ENCODE measurements around the gene TCP11L2.
A peak's percentile ranks its signal among the peaks of the same experiment; 100 is the strongest.
"Not testable (repeated sequence)": the region's sequence is repeated elsewhere in the genome, so short reads cannot be mapped to it uniquely, and the experiment has no call there.

Gene TCP11L2

DNA sequence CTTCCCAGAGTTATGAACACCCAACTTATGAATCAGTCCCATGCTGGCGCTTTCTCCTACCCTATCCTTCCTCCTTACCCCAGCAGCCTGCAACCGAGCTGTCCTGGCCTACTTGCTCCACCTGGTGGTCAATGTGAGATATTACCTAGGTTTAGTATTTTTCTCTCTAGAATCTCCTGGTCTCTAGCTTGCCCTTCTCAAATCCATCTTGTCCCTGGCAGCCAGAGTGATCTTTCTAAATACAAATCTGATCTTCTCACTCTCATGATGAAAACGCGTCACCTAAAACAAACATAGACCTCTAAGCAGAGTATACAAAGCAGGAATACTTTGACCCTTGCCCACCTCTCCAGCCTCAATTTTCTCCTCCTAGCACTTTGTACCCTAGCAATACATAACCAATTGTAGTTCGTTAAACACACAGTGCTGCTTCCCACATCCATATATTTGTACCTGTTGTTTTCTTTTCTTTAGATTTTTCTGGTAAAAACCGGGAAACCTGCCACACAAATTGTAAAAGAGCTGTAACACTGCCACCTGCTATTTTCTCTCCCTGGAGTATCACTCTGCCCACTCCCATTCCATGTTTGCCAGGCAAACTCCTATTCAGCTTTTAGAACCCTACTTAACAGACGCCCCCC is 20.0 kb upstream of the TCP11L2 start:
- DNase-seq (ENCODE audit: insufficient read length, low spot score) (peak; percentile 41), FAIRE-seq (no peak)

DNA sequence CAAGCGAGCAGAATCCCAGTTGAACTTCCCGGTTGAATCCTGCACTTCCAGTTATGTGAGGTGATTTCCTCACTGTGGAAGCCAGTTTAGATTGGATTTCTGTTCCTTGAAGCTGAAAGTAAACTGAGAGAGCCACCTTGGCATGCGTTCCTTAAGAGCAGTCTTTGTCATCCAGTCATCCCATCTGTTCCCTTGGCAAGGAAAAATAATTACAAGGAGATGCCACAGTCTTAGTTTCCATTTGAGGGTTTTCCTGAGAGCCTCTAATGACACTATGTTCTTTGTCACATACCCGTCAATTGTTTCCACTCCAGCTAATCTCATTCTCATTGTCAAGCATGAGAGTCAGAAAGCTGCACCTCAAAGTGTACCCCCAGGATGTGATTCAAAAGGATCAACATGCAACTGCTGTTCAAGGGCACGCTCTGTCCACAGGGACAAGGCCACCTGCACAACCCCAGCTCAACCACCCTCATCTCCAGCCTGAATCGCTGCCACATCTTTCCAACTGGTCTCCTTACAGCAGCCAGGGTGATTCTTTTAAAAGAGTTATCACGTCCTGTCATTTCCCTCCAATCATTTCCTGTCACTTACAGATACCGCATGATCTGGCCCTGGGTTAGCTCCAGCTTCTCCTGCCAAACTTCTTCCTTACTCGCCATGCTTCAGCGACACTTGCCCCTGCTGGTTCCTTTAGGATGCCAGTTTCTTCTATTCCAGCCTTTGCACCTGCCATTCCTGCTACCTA is 18.0 kb upstream of the TCP11L2 start:
- FAIRE-seq (no peak), DNase-seq (ENCODE audit: insufficient read length, low spot score) (no peak)

- FAIRE-seq, result no peak
- no peak for DNase-seq (ENCODE audit: insufficient read length, low spot score)
These were observed 16.6 kb upstream of the TCP11L2 start for GRCh38 chr12:106285982-106286381.

DNA sequence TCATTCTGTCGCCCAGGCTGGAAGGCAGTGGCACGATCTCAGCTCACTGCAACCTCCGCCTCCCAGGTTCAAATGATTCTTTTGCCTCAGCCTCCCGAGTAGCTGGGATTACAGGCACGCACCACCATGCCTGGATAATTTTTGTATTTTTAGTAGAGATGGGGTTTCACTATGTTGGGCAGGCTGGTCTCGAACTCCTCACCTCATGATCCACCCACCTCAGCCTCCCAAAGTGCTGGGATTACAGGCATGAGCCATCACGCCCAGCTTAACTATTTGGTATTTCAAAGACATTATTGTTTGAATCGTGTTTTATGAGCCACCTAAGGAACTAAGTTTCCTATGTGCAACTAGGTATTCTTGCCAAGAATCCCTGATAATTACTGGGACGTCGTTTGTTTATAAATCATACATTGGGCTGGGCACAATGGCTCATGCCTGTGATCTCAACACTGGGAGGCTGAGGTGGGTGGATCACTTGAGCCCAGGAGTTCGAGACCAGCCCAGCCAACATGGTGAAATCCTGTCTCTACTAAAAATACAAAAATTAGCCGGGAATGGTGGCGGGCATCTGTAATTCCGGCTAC is 15.9 kb upstream of the TCP11L2 start:
- DNase-seq (ENCODE audit: insufficient read length, low spot score); FAIRE-seq: not testable (repeated sequence)

DNA sequence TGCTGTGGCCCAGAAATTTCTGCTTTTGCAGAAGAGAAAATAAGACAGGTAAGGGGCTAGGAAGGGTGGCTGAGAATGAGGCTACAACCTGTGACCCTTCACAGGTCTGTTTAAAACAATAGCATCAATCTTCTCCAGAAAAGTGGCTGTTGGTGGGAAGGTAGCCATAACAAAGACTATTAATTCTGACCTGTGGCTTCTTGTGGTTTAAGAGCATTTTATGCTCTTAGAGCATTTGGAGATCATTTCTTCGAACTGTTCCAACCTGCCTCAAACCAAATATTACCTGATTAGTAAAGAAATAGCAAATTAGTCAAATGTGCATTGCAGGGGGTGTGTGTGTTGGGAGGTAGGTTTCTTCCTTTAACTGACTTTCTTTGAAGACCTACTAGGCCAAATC is 15.2 kb upstream of the TCP11L2 start:
- FAIRE-seq, result no peak
- DNase-seq (ENCODE audit: insufficient read length, low spot score), result no peak

GRCh38 chr12:106288101-106288493 is 14.4 kb upstream of the TCP11L2 start:
- FAIRE-seq (no peak), DNase-seq (ENCODE audit: insufficient read length, low spot score) (no peak)

DNA sequence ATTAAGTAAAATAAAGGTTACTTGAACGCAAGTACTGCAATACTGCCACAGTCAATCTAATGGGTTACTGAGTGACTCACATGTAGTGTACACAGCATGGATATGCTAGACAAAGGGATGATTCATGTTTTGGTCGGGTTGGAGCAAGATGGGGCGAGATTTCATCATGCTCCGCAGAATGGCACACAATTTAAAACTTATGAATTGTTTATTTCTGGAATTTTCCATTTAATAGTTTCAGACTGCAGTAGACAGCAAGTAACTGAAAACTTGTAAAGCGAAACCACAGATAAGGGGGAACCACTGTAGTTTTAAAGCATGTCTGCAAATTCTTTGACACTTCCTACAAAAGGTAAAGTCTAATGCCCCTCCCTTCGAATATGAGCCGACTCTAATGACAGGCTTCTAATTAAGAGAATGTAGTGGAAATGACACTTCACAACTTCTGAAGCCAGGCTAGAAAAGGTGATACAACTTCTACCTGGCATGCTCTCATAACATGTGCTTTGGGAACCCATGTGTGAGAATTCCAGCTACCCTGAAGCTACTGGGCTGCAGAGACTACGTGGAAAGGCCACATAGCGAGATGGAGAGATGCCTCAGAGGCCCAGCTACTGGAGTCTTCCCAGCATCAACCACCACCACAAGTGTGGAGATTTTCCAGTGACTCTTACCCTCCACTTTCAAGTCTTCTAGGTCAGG is 13.9 kb upstream of the TCP11L2 start:
- DNase-seq (ENCODE audit: insufficient read length, low spot score) (peak; percentile 29), FAIRE-seq (no peak)

GRCh38 chr12:106289196-106289681 is 13.3 kb upstream of the TCP11L2 start:
- DNase-seq (ENCODE audit: insufficient read length, low spot score) (no peak), FAIRE-seq (no peak)

GRCh38 chr12:106290666-106291065 is 11.9 kb upstream of the TCP11L2 start:
- DNase-seq (ENCODE audit: insufficient read length, low spot score) (no peak), FAIRE-seq (no peak)

DNA sequence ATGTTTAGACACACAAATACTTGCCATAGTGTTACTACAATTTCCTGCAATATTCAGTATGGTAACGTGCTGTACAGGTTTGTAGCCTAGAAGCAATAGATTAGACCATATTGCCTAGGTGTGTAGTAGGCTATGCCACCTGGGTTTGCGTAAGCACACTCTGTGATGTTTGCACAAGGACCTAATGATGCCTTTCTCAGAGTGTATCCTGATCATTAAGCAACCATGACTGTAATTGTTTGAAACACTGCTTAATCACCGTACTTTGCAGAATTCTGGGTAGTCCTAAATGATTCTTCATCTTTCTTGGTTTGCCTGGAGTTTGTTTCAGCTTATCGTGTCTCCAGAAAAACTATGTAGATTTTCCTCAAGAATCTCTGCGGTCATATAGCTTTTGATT is 11.2 kb upstream of the TCP11L2 start:
- FAIRE-seq, result no peak
- no peak for DNase-seq (ENCODE audit: insufficient read length, low spot score)

DNA sequence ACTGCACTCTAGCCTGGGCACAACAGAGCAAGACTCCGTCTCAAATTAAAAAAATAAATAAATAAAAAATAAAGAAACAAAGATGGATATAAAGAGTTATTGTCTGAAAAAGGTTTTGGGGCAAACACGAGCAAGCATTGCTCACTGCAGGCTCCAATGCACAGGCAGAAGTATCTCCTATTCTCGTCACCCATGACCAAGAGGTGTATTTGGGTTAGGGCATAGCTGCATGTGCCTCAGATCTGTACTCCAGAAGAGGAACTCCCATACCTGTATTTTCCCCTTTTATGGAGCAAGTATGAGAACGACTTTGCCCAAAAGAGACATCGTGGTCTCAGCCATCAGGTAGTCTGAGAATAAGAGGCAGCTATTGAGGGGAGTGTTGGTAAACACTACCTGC is 10.2 kb upstream of the TCP11L2 start:
- no peak for FAIRE-seq
- no peak for DNase-seq (ENCODE audit: insufficient read length, low spot score)

DNA sequence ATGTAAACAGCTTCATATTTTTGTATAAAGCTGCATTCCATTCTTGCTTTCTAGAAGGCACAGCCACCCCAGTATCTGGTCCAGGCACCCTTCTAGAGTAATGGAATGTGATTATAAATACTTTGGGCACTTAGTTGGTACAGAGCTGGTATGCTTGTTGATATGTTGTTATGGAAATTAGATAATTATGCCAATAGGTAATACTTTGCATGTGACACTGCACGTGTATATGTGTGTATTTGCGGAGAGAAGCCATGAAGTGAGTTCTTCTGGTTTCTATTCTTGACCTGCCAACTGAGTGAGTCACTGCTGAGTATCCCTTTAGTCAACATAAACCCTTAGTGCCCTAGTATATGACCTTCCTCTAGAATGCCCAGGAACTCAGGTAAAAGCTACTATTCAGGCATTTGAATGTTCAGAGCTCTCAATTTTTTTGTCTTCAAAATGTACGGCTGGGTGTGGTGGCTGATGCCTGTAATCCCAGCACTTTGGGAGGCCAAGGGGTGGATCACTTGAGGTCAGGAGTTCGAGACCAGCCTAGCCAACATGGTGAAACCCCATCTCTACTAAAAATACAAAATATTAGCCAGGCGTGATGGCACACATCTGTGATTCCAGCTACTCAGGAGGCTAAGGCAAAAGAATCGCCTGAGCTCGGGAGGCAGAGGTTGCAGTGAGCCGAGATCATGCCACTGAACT is 6.2 kb upstream of the TCP11L2 start:
- no peak for FAIRE-seq
- peak; percentile 25 for DNase-seq (ENCODE audit: insufficient read length, low spot score)

DNA sequence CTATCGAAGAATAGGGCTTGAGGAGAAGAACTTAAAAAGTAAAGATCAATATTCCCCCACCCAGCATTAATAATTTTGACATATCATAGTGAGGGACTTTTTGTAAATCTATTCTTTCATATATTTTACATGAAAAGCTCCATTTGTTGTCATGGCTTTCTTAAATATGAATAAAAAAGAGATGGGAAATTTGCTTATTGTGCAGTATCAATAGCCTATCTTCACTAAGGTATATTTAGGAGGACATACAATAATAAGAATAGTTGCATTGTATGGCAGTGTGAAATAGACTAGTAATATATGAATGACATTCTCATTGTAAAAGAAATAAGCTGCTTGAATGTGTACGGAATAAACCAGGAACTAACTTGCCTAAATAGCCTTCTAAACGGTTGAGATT is 5.5 kb upstream of the TCP11L2 start:
- DNase-seq (ENCODE audit: insufficient read length, low spot score), result no peak
- FAIRE-seq, result no peak

DNA sequence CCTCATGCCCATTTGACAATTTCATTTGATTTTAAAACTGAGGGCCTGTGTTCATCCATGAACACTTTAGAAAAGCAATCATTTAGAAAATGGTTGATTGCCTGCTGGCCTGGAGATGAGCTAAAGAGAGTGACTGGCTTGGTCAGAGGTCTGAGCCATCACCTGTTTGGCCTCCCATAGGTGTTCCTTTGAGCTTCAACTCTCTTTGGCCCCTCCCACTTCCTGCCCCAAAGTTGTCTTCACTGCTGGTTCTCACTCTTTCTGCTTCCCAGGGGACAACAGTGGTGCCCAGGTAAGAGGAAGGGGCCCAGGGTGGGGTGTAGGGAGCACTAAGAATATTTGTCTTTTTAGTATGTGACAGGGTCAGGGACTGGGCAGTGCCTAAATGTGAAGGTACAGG is 4.9 kb upstream of the TCP11L2 start:
- FAIRE-seq, result no peak
- no peak for DNase-seq (ENCODE audit: insufficient read length, low spot score)

- FAIRE-seq (no peak), DNase-seq (ENCODE audit: insufficient read length, low spot score) (no peak)
These were observed 3.2 kb upstream of the TCP11L2 start for GRCh38 chr12:106299202-106299774.

DNA sequence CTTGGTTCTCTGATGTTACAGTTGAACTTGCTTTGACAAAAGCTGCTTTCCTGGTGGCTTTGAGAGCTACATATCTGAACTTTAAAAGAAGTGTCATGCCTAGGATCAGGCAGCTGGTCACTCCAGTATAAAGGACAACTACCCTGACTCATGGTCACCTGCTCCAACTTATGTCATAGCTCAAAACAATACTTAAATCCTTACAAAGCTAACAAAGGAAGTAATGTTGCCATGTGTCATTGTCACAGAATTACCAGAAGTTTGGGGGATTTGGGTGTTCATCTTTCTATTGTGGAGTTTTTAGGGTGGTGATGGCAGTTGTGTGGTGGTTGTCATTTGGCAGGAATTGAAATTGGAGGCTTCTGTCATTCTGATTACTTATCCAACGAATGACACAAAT is 1.8 kb upstream of the TCP11L2 start:
- no peak for FAIRE-seq

GRCh38 chr12:106301241-106301610 is 1.3 kb upstream of the TCP11L2 start:
- DNase-seq (ENCODE audit: insufficient read length, low spot score) (no peak), FAIRE-seq (no peak)

More for the DNA sequence above, 1.8 kb upstream of the TCP11L2 start:
- DNase-seq (ENCODE audit: insufficient read length, low spot score), result no peak

DNA sequence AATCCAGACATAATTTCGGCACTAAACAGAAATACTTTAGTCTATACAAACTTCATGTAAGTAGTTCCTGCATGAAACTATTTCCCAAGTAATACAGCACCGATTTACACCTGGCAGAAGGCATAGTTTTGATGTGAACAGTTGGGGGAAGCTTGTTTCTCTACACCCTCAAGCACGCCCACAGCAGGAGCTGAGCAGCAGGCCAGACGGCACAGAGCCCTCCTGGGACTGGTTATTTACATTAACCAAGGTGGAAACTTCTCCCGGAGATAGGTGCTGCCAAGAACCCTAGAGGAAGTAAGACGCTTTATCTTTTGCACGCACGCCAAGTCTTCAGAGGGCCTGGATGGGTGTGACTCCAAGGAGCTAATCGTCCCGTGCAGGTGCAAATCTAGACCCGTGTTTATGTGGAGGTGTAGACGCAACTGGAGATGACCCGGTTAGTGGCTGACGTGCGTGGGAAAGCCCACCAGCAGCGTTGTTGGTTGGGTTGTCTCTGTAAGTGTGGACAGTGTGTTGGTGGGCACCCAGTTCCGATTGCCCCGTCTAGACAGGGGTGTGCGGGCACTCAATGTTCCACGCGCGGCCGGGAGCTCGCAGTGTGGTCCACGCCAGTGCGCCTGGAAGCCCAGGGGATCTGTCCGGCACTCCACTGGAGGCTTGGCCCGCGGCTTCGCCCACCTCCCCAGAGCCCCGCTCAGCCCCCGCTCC is 767 bp upstream of the TCP11L2 start:
- DNase-seq (ENCODE audit: insufficient read length, low spot score), result peak; percentile 27
- no peak for FAIRE-seq

GRCh38 chr12:106303202-106303820 is 778 bp downstream of the TCP11L2 start:
- FAIRE-seq (no peak), DNase-seq (ENCODE audit: insufficient read length, low spot score) (peak; percentile 27)
